ENCODE measurements around the gene PLAAT3.

Gene PLAAT3

DNA sequence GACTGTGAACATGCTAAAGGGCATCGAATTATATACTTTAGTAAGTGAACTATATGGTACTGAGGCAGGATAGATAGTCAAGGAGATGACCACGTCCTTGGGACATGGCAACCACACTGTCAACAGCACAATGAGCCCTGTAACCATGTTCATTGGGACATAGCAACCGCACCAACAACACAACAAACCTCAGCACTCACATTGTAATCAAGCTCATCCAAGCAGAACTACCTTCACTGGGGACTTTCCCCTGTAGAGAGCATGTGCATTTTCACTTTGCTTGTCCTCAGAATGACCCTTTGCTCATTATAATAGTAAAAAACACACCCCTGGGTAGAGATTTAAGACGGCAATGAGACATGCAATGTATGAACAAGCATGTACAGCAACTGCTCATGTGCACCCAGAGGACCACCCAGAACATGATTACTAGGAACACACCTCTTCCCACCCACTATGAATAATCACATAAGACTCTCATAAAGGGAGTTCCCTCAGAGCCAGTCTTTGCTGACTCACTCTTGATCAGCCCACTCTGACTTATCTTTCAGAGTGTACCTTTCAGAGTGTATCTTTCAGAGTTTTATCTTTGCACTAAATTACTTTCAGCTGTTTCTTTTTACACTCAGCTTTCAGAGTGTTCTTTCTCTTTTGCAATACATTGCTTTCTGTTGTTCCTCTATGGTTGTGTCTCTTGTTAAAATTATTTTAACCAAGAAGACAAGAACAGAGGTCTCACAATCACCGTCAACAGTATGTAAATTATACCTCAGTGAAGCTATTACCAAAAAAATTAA, 47.0 kb downstream of the PLAAT3 start:
- TF ChIP-seq, protein P1, sequence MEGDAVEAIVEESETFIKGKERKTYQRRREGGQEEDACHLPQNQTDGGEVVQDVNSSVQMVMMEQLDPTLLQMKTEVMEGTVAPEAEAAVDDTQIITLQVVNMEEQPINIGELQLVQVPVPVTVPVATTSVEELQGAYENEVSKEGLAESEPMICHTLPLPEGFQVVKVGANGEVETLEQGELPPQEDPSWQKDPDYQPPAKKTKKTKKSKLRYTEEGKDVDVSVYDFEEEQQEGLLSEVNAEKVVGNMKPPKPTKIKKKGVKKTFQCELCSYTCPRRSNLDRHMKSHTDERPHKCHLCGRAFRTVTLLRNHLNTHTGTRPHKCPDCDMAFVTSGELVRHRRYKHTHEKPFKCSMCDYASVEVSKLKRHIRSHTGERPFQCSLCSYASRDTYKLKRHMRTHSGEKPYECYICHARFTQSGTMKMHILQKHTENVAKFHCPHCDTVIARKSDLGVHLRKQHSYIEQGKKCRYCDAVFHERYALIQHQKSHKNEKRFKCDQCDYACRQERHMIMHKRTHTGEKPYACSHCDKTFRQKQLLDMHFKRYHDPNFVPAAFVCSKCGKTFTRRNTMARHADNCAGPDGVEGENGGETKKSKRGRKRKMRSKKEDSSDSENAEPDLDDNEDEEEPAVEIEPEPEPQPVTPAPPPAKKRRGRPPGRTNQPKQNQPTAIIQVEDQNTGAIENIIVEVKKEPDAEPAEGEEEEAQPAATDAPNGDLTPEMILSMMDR (IDR thresholded peaks at IDR 0.05) = no peak

DNA sequence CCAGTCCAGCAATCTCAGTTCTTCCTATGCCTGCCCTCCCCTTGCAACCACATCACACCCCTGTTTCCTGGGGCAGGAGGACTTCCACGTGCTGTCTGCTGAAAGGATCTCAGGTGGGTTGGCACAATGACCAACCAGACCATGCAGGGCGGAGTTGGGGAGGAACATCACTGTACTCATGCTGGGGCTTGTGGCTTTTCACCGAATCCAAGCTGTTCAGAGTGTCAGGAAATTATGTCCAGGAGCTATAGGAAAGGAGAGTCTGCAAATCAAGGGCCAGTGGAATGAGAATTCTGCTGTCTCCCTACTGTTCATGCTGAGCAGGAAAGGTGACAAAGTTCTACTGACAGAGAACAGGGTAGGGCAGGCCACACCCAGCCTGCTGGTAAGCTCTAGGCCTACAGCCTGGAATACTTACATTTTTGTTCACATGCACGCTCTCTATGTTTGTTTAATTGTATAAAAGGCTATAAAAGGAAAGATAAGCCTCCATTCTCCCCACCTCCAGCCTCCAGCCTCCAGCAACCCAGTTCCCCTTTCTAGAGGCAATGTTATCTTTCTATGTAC, 49.4 kb downstream of the PLAAT3 start:
- TF ChIP-seq, protein P1 (IDR thresholded peaks at IDR 0.05) = no peak

DNA sequence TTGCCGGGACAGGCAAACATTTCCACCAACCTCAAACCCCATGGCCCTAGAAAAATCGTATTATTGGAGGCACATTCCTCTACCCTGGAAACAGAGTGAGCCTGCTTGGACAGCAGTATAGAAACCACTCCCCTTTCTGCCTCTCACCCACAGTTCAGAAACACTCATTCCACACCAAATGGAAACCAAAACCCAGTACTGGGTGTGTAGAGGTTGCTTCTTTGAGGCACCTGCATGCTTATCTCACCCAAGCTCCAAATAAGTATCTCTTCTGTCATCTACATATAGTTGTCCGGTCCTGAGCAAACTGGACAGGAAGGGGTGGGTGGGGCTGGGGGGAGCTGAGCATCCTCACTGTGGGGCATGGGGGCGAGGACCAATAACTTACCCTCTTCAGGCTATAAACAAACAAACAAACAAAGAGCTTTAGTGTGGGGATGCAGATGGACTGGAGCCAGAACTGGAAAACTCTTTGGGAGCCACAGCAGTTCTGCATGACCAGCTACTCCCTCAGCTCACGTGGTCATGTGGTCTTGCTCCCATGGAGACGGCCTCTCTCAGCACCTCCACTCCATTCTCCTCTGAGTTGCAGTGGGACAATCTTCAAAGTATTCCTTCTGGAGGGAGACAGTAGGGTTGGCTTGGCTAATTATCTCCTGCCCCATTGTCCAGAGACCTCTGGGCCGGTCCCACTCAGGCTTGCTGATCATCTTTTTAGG, 50.0 kb downstream of the PLAAT3 start:
- TF ChIP-seq, protein P1 (IDR thresholded peaks at IDR 0.05) = no peak

DNA sequence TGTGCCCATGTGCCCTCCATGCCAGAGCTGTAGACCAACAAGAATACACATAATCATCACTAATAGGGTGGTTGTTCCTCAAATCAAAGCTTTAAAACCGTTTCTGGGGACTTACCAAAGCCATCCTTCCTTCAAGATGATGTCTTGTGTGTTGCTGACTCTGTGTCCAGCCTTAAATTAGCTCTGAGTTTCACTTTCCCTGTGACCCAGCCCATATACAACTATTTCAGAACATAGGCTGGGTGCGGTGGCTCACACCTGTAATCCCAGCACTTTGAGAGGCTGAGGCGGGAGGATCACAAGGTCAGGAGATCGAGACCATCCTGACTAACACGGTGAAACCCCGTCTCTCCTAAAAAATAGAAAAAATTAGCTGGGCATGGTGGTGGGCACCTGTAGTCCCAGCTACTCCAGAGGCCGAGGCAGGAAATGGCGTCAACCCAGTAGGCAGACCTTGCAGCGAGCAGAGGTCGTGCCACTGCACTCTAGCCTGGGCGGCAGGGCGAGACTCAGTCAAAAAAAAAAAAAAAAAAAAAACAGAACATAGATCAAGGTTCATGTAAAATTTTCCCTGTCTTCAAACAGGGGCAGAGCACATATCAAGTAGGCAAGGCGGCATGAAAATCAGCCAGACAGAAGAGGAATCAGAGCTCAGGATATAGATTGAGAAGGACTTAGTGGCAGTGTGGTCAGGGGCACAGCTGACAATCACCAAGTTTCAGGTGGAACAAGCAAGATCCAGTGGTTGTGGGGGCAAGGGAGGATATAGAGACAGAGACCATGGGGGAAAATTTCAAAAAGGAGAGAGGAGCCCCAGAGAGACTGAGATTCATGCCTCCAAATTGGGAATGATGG, 50.8 kb downstream of the PLAAT3 start, which contains the start of gene PLAAT2:
Gene PLAAT2, minus strand, starts transcription at position 179 of the 855 bp plus-strand sequence. Its CDS starts 55 bp downstream, at position 124.
- TF ChIP-seq, protein P1 (IDR thresholded peaks at IDR 0.05) = no peak

GRCh38 chr11:63560506-63561180, 53.6 kb downstream of the PLAAT3 start:
- TF ChIP-seq, protein P1 (IDR thresholded peaks at IDR 0.05) = no peak

GRCh38 chr11:63558459-63559157, 55.6 kb downstream of the PLAAT3 start:
- TF ChIP-seq, protein P1 (IDR thresholded peaks at IDR 0.05) = no peak

Data from LNCAP (cell line).